ENCODE results near the gene PRSS8.
A peak's percentile ranks its signal among the peaks of the same experiment; 100 is the strongest.
"Not testable (repeated sequence)": the region's sequence is repeated elsewhere in the genome, so short reads cannot be mapped to it uniquely, and the experiment has no call there.

PRSS8 gene

DNA sequence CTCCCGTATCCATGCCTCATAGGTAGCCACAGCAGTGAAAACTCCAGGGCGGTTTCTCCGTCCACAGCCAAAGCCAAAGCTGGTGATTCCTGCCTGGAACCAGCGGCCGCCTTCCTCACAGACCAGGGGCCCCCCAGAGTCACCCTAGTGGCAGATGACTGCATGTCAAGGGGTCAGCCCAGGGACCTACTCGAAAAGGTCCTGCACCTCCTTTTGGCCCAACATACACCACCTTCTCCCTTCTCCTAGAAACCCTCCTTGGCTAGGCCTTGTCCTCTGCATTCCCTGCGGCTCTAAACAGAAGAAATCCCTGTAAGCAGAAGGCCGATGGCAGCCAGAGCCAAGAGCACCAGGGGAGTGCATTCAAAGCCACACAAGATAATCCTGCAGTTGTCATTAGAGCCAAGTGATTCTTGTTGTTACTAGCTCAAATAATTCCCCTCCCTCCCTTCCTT is 8.2 kb upstream of the PRSS8 start:
- no peak for DNase-seq

DNA sequence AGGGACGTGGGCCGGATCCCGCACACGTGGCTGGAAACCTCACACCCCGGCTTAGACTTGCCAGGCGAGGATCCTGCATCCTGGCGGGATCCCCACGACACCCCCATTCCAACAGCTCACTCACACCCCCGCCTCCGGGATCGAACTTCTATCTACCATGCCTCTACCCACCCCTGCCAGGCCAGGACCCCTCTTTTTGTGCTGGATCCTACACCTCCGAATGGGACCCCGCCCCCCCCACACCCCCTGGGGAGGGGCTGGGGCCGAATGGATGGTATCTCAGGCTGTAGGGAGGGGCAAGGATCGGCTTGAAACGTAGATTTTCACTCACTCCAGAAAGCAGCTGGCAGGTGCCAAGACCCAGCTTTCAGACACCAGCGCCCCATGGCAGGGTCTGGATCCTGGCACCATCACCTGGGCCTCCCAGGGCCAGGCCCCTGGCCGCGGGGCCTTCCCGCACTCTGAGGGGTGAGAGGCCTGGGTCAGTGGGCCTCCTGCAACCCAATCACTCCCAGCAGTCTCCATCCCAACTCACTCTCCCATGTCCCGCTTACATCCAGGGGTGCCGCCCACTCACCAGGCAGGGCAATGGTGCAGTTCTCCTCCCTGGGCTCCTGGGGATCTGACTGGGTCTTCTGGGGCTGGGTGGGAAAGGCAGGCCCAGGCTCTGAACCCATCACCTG is 7.6 kb upstream of the PRSS8 start:
- DNase-seq, result no peak

DNA sequence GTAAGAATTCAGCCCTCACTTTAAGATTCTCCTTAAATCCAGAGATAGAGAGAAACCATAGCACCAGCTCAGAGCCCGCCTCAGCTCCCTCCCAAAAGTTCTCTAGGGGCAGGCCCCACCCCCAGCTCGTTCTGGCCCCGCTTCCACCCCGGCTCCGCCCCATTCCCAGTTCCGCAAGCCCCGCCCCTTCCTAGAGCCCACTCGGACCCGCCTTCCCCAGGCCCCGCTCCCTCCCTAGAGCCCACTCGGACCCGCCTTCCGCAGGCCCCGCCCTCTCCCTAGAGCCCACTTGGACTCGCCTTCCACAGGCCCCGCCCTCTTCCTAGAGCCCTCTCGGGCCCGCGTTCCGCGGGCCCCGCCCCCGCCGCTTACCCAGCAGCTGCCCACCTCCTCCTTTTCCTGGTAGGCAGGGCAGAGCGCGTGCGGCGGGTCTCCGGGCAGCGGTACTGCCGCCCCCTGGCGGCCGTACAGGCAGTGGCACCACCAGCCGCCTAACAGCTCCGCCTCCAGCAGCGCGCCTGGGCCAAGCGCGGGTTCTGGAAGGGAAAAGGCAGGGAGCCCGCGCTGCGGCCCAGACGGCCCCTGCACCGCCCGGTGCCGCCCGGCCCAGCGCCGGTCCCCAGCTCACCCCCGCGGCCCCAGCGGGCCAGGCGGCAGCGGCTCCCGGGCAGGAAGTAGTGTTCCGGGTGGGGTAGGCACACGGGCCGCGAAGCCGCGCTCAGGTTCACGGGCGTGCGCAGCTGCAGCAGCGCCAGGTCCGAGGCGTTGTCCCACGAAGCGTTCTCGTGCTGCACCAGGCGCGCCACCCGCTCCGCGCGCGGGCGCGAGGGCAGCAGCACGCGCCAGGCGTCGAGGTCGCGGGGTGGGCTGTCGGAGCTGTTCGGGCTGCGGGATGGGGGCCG is 6.8 kb upstream of the PRSS8 start:
- DNase-seq, result peak; percentile 96

DNA sequence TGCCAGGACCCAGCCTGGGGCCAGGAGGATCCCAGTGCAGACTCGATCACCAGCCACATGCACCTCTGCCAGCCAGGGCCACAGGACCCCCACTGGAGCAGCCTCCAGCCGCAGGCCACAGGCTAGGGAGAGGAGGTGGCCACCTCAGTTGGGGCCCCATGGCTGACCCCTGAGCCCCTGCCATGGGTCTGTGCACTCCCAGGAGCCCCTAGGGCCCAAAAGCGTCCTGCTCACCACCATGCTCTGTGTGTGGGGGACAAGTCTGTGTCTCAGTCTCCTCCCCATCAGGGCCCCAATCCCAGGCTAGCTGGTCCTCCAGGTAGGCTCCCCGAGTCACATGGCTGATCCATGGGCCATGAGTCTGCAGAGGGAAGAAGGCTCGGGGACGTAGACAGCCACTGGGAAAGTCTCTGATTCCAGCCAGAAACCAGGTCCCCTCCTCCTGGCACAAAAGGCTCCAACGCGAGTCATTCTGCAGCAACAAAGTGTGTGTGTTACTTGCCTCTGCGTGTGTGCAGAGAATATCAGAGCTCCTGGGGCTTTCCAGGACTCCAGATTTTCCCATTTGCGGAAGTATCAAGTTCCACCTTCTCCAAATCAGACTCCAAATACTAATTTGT is 6.1 kb upstream of the PRSS8 start:
- no peak for DNase-seq

DNA sequence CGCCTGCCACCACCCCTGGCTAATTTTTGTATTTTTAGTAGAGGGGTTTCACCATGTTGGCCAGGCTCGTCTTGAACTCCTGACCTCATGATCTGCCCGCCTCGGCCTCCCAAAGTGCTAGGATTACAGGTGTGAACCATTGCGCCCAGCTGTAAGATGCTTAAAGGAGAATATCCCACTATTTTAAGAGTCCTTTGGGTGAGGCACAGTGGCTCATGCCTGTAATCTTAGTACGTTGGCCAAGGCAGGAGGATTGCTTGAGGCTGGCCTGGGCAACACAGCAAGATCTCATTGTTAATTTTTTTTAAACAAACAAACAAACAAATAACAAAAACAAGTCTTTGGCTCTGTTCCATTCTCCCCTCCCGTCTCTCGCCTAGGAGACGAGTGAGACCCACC is 5.5 kb upstream of the PRSS8 start:
- DNase-seq, result not testable (repeated sequence)

DNA sequence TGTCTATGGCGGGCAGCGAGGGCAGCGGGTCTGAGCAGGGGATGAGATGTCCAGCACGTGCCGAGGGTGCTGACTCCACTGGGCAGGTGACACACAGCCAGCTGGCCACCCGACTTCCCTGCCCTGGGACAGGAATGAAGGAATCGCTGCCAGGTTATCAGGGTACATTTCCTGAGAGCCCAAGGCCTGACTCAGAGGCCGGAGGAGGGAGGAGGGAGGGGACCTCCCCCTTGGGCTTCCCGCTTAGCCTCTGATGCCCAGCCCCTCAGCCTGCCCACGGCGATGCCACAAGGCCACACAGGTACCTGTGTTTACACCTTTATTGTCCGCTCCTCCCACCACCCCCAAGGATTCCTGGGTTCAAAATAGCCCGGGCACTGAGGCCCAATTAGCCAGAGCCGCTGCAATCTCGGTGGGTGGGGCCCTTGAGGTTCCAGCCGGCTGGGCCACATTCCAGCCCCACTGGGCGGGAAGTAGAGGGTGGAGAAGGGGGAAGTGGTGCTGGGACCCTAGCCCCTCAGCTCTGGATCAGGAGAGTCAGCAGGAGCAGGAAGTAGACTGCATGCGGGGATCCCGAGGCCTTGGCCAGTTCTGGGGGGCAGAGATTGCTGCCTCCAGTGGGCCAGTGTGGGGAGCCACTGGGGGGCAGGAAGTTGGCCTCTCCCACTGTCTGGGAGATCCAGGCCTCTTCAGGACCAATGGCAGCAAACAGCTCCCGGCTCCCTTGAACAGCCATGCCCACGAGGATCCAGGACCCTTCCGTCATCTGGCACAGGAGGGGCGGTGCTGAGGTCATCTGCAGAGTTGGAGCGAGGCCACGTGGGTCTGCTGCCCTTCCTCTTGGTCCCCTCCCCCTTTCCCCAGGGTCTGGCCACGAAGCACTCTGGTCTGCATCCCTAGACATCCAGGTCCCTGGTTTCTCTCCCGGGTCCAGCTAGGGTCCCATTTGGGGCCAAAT is 3.4 kb upstream of the PRSS8 start:
- DNase-seq, result no peak

DNA sequence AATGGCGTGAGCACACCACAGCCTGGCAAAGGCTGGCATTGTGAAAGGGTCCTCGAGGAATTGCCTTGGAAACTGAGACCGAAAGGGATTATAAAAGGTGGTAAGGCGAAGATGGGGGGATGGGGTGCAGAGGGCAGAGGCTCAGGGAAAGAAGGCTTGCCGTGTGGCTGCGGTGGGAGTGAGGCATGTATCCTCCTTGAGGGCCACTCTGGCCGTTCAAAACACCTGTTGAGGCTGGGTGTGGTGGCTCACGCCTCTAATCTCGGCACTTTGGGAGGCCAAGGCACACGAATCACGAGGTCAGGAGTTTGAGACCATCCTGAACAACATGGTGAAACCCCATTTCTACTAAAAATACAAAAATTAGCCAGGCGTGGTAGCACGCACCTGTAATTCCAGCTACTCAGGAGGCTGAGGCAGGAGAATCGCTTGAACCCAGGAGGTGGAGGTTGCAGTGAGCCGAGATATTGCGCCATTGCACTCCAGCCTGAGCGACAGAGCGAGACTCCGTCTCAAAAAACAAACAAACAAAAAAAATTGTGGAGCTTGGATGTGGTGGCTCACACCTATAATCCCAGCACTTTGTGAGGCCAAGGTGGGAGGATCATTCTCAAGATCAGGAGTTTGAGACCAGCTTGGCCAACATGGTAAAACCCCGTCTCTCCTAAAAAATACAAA is 1.4 kb upstream of the PRSS8 start:
- DNase-seq, result not testable (repeated sequence)

DNA sequence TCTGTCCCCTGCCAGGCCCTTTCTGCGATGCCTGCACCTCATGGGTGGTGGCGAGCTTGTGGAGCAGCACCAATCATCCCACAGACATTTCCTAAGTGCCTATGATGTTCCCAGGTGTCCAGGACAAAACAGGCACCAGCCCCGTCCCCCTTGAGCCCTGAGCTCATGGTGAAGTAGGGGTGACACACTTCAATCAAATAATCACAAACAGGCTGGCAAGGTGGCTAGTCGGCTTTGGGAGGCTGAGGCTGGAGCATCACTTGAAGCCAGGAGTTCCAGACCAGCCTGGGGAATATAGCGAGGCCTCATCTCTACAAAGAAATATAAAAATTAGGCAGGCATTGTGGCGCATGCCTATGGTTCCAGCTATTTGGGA is 748 bp upstream of the PRSS8 start:
- no peak for DNase-seq

DNA sequence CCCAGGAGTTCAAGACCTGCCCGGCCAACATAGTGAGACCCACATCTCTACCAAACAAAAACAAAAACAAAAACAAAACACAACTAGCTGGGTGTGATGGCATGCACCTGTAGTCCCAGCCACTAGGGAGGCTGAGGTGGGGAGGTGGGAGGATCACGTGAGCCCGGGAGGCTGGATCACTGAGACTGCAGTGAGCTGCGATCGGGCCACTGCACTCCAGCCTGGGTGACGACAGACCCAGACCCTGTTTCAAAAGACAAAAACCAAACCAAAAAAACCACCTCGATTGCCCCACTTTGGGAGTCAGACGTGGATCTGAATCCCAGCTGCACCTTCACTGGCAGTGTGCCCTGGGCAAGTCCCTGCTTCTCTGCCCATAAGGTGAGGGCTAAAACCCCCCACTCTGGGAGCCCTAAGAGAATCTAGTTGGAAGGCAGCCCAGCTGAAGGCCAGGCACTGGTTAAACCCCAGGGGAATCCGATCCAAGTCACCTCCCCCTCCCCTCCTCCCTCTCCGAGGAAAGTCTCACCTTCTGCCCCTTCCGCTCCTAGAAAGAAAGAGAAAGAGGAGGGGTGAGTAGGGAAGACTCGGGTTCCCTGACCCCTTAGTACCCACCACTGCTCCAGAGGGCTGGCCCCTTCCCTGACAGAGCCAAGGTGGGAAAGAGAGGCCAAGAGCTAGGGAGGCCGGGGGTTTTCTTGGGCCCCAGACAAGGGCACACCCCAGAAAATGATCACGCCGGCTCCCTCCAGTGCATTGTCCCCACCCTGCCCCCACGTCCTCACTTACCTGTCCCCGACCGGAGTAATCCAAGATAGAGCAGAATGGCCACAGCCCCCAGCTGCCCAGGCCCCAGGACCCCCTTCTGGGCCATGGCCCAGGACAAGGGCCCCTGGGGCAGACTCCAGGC is 647 bp downstream of the PRSS8 start:
- no peak for DNase-seq

DNA sequence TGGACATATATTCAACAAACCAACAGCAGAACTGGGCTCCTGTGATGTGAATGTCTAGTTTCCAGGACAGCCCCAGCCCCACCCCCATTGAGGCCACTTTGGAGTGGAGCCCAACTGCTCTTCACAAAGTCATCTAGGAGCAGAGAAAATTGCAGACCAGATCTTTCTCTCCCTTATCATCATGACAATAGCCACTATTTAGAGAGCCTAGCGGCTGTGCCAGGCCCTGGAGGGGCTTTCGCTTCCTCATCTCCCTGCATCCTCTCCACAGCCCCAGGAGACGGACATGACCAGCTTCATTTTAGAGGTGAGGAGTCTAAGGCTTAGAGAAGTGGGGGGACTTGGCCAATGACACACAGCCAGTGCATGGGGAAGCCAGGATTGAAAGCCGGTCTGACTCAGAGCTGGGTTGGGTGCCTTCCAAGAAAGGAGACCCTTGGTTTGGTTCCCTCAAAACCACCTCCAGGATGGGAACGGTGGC is 1.4 kb downstream of the PRSS8 start:
- DNase-seq, result no peak

DNA sequence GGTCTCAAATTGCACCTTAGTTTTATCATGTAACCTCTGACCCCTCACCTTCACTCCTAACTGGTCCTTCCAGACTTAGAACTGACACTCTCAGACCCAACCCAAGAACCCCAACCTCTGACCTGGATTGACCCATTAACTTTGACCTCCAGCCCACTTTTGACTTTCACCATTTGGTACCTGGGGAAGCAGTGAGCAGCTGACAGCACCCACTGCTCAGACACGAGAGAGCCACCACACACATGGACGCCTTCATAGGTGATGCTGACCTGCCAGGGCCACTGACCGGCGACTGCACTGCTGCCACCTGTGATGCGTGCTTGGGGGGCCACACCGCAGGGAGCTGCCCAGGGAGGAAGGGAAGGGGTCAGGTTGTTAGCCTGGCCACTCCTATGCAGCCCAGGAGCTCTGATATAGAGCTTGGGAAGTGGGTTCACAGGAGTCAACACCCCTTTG is 2.5 kb downstream of the PRSS8 start:
- no peak for DNase-seq

DNA sequence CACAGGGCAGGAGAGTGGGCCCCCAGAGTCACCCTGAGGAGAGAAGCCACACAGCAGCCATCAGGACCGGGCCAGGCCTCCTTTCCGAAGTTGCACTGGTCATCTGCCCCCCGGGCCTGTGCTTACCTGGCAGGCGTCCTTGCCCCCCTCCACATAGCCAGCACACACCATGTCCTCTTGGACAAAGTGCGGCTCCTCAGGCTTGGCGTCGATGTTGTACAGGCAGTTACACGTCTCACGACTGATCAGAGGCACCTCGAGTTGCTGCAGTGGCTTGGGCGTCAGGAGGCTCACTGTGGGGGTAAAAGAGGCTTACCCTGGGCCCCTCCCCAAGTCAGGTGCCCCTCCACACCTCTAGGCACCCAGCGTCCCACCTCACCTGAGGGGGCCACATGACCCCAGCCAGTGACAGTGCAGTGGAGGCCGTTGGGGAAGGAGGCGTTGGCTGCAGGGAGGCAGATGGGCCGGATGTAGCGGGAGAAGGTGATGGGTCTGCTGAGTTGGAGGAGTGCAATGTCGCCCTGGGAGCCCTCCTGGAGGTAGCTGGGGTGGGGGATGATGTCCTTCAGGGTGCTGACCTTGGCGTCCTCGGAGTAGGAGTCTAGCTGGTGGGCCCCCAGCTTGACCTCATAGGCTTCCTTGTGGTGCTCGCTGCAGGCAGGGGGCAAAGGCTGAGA is 3.1 kb downstream of the PRSS8 start:
- no peak for DNase-seq

DNA sequence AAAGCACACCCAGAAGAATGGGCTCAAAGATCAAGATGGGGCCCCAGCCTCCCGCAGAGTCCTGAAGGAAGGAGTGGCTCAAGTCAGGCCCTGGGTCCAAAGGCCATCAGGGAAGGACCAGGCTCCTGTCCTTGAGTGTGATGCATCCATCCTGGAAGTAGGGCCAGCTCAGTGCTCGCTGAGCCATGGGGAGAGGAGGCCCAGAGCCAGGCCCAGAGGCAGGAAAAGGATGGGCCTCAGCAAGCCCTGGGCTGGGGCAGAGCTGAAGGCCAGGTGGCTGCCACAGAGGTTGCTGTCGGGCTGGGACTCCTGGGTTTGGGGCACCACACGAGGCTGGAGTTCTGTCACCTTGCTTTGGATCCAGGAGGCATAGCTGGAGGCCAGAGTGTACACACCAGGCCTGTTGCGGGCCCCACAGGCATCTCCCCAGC is 3.7 kb downstream of the PRSS8 start:
- no peak for DNase-seq

DNA sequence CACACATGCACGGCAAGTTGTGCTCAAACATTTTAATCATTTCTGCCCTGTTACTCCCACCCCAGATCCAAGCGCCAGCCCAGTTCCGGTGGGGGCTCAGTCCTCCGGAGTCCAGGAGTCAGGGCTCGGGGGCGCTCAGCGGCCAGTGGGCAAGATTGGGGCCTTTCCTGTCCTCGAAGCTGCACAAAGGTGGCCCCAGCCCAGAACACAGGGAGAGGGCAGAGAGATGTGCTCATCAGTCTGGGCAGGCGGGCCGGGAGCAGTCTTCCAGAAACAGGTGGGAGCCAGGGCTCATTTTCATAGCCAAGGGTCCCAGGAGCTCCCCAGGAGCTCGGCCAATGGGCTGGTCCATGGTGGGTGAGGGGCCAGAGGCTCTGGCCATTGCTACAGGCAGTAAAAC is 4.1 kb downstream of the PRSS8 start:
- DNase-seq, result no peak

DNA sequence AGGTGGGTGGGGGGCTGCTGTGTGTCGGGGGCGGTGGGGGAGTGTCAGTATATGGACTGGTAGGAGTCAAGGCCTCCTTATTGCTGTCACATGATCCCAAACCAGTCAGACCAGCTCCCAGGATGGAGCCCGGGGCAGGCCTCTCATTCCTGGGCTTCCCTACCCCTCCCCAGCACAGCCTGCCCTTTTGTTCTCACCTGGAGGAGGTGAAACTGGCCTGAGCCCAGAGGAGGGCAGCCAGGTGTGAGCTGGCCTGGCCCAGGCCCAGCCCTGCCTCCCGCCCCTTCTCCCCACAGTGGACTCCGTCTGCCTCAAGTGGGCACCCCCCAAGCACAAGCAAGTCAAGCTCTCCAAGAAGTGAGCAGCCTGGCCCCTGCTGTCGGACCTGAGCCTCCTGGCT is 4.6 kb downstream of the PRSS8 start:
- DNase-seq, result no peak

DNA sequence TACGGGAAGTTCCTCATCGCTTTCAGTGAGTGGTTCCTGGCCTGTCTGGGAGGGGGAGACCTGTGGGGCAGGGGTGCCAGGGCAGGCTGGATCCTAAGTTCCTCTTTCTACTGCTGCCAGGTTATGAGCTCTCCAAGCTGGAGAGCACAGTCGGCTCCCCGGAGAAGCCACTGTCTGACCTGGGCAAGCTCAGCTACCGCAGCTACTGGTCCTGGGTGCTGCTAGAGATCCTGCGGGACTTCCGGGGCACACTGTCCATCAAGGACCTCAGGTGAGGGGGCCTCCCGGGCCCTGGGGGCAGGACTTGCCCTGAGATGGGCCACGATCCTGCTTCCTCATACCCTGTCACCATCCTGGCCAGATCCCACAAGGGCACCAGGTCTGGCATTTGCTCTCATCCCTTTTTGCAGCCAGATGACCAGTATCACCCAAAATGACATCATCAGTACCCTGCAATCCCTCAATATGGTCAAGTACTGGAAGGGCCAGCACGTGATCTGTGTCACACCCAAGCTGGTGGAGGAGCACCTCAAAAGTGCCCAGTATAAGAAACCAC is 5.1 kb downstream of the PRSS8 start:
- no peak for DNase-seq

DNA sequence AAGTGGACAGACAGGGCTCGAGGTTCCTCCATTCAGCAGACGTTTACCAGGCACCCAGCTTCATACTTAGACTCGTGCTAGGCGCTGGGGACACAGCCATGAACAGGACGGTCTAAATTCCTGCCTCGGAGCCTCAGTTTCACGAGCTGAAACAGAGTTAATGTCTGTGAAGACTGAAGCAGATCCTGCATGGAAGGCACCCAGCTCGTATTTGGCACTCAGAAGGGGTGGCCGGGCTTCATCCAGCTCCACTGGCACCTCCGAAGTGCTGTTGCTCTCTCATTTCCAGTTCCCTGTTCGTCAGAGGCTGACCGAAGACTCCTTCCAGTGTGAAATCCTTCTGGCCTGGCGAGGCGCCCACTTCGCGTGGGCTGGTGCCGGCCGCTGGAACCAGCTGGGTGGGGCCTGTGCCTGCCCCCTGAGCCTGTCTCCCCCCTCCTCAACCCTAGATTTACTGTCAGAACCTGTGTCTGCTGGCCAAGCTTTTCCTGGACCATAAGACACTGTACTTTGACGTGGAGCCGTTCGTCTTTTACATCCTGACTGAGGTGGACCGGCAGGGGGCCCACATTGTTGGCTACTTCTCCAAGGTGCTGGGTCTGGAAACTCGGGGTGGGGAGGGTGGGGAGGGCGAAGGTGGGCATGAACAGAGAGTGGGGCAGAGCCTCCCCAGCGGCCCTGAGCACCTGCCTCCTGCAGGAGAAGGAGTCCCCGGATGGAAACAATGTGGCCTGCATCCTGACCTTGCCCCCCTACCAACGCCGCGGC is 5.8 kb downstream of the PRSS8 start:
- no peak for DNase-seq

DNA sequence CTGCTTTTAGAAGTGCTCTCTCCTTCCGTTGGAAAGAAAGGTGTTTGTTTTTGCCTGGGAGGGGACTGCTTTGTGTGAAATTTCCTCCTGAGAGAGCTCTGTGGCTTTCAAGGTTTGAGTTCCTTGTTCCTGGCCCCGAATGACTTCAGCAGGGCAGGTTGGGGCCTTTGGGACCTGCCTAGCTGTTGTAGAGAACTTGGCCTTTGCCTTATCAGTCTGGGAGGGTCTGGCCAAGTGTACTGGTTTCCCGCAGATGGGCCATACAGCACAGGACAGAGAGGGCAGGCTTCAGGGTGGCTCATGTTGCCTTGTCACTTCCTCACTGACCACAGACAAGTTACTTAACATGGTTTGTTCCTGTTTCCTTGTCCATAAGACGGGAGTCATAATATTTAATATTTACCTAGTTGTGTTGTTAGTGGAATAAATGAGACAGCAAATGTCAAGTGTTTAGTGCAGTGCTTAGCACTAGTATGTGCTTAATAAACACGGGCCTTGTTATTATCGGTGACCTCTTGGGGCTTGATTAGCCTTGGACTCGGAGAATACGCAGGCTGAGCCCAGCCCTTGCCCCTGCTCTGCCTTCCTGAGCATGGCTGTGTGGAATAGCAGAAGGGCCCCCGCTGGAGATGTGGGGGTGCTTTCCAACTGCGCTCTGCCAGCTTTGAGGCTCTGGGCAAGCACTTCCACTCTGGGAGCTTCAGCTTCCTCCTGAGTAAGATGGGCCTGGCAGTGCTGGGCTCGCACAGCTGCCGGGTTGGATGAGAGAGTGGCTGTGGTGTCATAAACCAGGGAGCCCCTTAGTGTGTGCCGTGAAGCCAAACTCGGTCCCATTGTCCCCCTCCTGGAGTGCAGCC is 6.6 kb downstream of the PRSS8 start:
- no peak for DNase-seq

Data from NCI-H446 treated with DMSO at 0.1 percent for 48 hours (cell line).